Prostate gland (tissue), 2 donors: ENCODE data around the gene HOXC12.

Experiments
- POLR2A ChIP-seq: fragments of 450-650 bp; IDR thresholded peaks from one replicate; pipeline ENCODE4 v1.6.1; 2016; ENCODE audit warnings: antibody characterized with exemption, mild to moderate bottlenecking
- POLR2AphosphoS5 ChIP-seq: sonication (generic); formaldehyde crosslinking; IDR thresholded peaks from one replicate; pipeline ENCODE4 v1.6.1; 2017; ENCODE audit warnings: antibody characterized with exemption
- TF ChIP-seq, protein P1 (sequence below), 4 experiments: fragments of 200-600 bp in 2 of 4; fragments of 450-650 bp in 2 of 4; sonication (generic) in 2 of 4; IDR thresholded peaks; 1 replicate in 3 of 4; 2 replicates in 1 of 4; pipeline ENCODE4 v1.5.1; 2016 to 2019; ENCODE audit warnings: antibody characterized with exemption in 4 of 4, mild to moderate bottlenecking in 2 of 4, moderate library complexity in 2 of 4

DNA sequence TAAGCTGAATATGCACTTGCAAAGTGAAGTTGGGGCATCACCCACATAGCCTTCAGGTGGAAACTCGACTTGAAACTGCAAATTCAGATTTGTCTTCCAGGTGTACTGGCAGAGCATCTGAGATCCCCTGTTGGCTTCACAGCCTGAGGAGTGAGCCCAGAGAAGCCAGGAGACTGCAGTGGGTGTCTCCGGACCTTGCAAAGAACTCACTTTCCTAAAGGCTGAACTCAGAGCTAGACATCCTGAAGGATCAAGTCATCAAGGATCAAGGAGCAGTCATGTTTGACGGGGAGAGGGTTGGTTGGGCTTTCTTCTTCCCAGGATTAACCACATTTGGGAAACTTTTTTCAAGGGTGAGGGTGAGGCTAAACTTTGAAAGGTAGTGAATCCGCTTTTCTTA lies 25.2 kb upstream of the HOXC12 start:
- TF ChIP-seq, protein P1, sequence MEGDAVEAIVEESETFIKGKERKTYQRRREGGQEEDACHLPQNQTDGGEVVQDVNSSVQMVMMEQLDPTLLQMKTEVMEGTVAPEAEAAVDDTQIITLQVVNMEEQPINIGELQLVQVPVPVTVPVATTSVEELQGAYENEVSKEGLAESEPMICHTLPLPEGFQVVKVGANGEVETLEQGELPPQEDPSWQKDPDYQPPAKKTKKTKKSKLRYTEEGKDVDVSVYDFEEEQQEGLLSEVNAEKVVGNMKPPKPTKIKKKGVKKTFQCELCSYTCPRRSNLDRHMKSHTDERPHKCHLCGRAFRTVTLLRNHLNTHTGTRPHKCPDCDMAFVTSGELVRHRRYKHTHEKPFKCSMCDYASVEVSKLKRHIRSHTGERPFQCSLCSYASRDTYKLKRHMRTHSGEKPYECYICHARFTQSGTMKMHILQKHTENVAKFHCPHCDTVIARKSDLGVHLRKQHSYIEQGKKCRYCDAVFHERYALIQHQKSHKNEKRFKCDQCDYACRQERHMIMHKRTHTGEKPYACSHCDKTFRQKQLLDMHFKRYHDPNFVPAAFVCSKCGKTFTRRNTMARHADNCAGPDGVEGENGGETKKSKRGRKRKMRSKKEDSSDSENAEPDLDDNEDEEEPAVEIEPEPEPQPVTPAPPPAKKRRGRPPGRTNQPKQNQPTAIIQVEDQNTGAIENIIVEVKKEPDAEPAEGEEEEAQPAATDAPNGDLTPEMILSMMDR (IDR thresholded peaks at IDR 0.05), result no peak
- no peak for TF ChIP-seq POLR2A
- TF ChIP-seq POLR2AphosphoS5, result no peak
